DOHH2 (cell line): ENCODE results near the gene SLC7A11.
A peak's percentile ranks its signal among the peaks of the same experiment; 100 is the strongest.

Source experiments
- H3F3A ChIP-seq: fragments of 200-600 bp; sonication (generic), shearing (Covaris generic); 2 replicates; pipeline ENCODE4 v1.6.0; 2016; ENCODE audit warnings: antibody characterized with exemption, mild to moderate bottlenecking; ENCODE audit not compliant: control insufficient read depth, insufficient read depth
- H3K27ac ChIP-seq: fragments of 200-600 bp; sonication (generic); 2 replicates; pipeline ENCODE4 v1.5.1; 2014; ENCODE audit warnings: low read depth, mild to moderate bottlenecking, low read length, moderate library complexity
- H3K27me3 ChIP-seq: fragments of 200-600 bp; sonication (generic); 2 replicates; pipeline ENCODE4 v1.6.1; 2014; ENCODE audit warnings: mild to moderate bottlenecking, low read length, mixed read lengths; ENCODE audit not compliant: control insufficient read depth
- H3K36me3 ChIP-seq: fragments of 200-600 bp; sonication (generic); 2 replicates; pipeline ENCODE4 v1.6.1; 2014; ENCODE audit warnings: mild to moderate bottlenecking, low read length, moderate library complexity, mixed read lengths; ENCODE audit not compliant: control insufficient read depth
- H3K4me1 ChIP-seq: fragments of 200-600 bp; sonication (generic); 2 replicates; pipeline ENCODE4 v1.6.1; 2014; ENCODE audit warnings: mild to moderate bottlenecking, low read length, mixed read lengths; ENCODE audit not compliant: control insufficient read depth
- H3K4me2 ChIP-seq: fragments of 200-600 bp; sonication (generic); 2 replicates; pipeline ENCODE4 v1.6.0; 2014; ENCODE audit warnings: mild to moderate bottlenecking, low read length, moderate library complexity
- H3K4me3 ChIP-seq: fragments of 200-600 bp; sonication (generic); 2 replicates; pipeline ENCODE4 v1.5.1; 2014; ENCODE audit warnings: mild to moderate bottlenecking, low read length, mixed read lengths
- H3K79me2 ChIP-seq: fragments of 200-600 bp; sonication (generic); 2 replicates; pipeline ENCODE4 v1.6.1; 2014; ENCODE audit warnings: mild to moderate bottlenecking, low read length, mixed read lengths; ENCODE audit not compliant: control insufficient read depth
- H3K9me2 ChIP-seq: fragments of 200-600 bp; sonication (generic); replicated peaks from 2 replicates; pipeline ENCODE4 v1.6.1; 2014; ENCODE audit warnings: mild to moderate bottlenecking, low read length, mixed read lengths; ENCODE audit not compliant: control insufficient read depth
- H3K9me3 ChIP-seq: fragments of 200-600 bp; sonication (generic); 2 replicates; pipeline ENCODE4 v1.6.1; 2014; ENCODE audit warnings: antibody characterized with exemption, low read length, mixed read lengths; ENCODE audit not compliant: control insufficient read depth, insufficient read depth
- H4K20me1 ChIP-seq: fragments of 200-600 bp; sonication (generic); 2 replicates; pipeline ENCODE4 v1.6.0; 2014; ENCODE audit warnings: low read depth, mild to moderate bottlenecking, antibody characterized with exemption, low read length, moderate library complexity; ENCODE audit not compliant: control insufficient read depth, insufficient read depth
- EZH2phosphoT487 ChIP-seq: fragments of 200-600 bp; sonication (generic); IDR thresholded peaks from 2 replicates; pipeline ENCODE4 v1.6.1; 2017; ENCODE audit warnings: borderline replicate concordance, mild to moderate bottlenecking, antibody characterized with exemption, low read length, moderate library complexity, mixed read lengths
- TF ChIP-seq, protein P1 (sequence below): fragments of 200-600 bp; sonication (generic); IDR thresholded peaks from one replicate; pipeline ENCODE4 v1.5.1; 2014; ENCODE audit warnings: antibody characterized with exemption, mild to moderate bottlenecking, low read depth, low read length; ENCODE audit not compliant: poor library complexity, severe bottlenecking

SLC7A11 gene

DNA sequence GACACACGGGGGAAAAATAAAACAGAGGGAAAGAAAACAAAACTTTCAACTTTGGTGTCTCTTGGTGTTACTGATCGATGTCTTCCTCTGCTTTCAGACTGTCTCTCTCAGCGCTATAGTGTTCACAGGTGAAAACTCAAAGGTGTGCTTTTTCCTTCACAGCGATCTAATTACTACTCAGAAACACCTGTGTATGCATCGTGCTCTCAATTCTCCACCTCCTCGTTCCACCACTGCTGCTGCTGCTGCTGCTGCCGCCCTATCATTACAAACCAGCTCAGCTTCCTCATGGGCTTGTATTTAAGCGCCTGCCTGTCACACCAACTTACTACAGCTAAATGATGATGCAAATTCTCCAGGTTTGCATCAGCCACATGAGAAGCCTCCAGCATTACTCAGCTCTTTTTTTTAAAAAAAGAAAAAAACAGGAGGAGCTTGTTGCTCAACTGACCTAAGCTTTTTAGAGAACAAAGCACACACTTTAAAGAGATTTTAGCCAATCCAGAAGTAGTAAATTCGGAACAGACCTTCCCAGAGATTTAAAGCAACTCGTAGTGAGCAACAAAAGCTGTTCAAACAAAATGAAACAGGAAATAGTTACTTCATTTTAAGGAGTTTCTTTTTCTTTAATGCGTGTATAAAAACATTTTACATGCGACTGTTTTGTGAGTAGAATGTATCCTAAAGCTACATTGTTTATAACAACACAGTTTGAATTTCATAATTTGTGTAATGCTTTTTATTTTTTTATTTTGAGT, at the start of gene SLC7A11:
Gene SLC7A11, minus strand, starts transcription at position 274 of the 758 bp plus-strand sequence. CDS start 280 bp downstream, outside the sequence.
- Histone ChIP-seq H3F3A (peaks cover 6% of the 10 kb centered on the region), H3K9me2 (no peaks in the 10 kb centered on the region), H3K27me3 (no peaks in the 10 kb centered on the region), H3K36me3 (no peaks in the 10 kb centered on the region), H3K79me2 (no peaks in the 10 kb centered on the region), H3K4me1 (peaks cover 35% of the 10 kb centered on the region), H3K27ac (peak within 1 kb of the TSS; percentile 86), H3K4me3 (peak within 1 kb of the TSS; percentile 63), H3K9me3 (no peaks in the 10 kb centered on the region), H4K20me1 (no peaks in the 10 kb centered on the region), H3K4me2 (peak within 1 kb of the TSS; percentile 63)
- no peak for TF ChIP-seq EZH2phosphoT487
- TF ChIP-seq, protein P1, sequence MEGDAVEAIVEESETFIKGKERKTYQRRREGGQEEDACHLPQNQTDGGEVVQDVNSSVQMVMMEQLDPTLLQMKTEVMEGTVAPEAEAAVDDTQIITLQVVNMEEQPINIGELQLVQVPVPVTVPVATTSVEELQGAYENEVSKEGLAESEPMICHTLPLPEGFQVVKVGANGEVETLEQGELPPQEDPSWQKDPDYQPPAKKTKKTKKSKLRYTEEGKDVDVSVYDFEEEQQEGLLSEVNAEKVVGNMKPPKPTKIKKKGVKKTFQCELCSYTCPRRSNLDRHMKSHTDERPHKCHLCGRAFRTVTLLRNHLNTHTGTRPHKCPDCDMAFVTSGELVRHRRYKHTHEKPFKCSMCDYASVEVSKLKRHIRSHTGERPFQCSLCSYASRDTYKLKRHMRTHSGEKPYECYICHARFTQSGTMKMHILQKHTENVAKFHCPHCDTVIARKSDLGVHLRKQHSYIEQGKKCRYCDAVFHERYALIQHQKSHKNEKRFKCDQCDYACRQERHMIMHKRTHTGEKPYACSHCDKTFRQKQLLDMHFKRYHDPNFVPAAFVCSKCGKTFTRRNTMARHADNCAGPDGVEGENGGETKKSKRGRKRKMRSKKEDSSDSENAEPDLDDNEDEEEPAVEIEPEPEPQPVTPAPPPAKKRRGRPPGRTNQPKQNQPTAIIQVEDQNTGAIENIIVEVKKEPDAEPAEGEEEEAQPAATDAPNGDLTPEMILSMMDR = no peak

DNA sequence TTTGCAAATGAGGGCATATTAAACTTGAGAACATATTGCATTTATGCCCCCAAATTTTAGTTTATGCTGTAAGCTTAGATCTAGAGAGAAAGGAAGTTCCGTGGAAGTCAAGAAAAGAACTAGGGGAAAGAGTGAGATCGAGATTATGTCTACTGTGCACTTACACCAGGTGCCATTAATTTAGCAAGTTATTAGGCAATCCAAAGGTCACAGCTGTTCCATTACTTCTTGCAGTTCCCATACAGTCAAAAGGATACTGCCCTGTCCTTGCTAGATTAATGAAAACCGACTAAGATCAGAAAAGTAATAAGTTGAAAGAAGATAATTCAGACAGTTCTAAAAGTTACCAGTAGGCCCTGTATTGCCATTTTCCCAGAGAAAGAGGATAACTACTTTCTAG, 49.3 kb upstream of the SLC7A11 start:
- no peaks in the 10 kb centered on the region for H3K9me3 ChIP-seq
- TF ChIP-seq, protein P1 = no peak
- no peak for TF ChIP-seq EZH2phosphoT487
- no peak overlapping the region for H3K27ac ChIP-seq
- no peaks in the 10 kb centered on the region for H3K27me3 ChIP-seq
- no peak overlapping the region for H3K4me2 ChIP-seq
- H3K9me2 ChIP-seq = no peaks in the 10 kb centered on the region
- H3K4me1 ChIP-seq = no peaks in the 10 kb centered on the region
- H3K36me3 ChIP-seq = no peaks in the 10 kb centered on the region
- no peaks in the 10 kb centered on the region for H4K20me1 ChIP-seq
- no peak overlapping the region for H3K4me3 ChIP-seq
- H3K79me2 ChIP-seq = no peaks in the 10 kb centered on the region
- H3F3A ChIP-seq = no peaks in the 10 kb centered on the region

DNA sequence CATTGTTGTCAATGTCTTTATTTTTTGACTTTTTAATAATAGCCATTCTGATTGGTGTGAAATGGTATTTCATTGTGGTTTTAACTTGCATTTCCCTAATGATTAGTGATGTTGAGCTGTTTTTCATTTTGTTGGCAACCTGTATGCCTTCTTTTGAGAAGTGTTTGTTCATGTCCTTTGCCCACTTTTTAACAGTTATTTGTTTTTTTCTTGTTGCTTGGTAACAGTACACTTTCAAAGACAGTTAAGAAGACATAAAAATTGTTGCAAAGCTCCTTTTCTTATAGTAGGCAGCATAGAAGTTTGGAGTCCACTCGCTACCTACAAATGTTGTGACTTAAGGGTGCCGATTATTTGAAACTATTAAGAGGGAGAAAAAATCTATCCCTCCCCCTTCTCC, 48.7 kb upstream of the SLC7A11 start:
- no peaks in the 10 kb centered on the region for H3K9me3 ChIP-seq
- no peaks in the 10 kb centered on the region for H3K27me3 ChIP-seq
- no peaks in the 10 kb centered on the region for H3K36me3 ChIP-seq
- no peaks in the 10 kb centered on the region for H3K9me2 ChIP-seq
- H3F3A ChIP-seq = no peaks in the 10 kb centered on the region
- H3K27ac ChIP-seq = no peak overlapping the region
- H3K4me1 ChIP-seq = no peaks in the 10 kb centered on the region
- TF ChIP-seq, protein P1 = no peak
- no peak for TF ChIP-seq EZH2phosphoT487
- no peaks in the 10 kb centered on the region for H4K20me1 ChIP-seq
- H3K4me2 ChIP-seq = no peak overlapping the region
- no peak overlapping the region for H3K4me3 ChIP-seq
- no peaks in the 10 kb centered on the region for H3K79me2 ChIP-seq
